IPS-11a (cell line): ENCODE data around the gene MEIS2.
A peak's percentile ranks its signal among the peaks of the same experiment; 100 is the strongest.

Experiments
- H3K4me3 ChIP-seq: one replicate; pipeline ENCODE4 v1.5.1; 2013; ENCODE audit warnings: low read depth, low read length, control low read depth

Gene MEIS2

DNA sequence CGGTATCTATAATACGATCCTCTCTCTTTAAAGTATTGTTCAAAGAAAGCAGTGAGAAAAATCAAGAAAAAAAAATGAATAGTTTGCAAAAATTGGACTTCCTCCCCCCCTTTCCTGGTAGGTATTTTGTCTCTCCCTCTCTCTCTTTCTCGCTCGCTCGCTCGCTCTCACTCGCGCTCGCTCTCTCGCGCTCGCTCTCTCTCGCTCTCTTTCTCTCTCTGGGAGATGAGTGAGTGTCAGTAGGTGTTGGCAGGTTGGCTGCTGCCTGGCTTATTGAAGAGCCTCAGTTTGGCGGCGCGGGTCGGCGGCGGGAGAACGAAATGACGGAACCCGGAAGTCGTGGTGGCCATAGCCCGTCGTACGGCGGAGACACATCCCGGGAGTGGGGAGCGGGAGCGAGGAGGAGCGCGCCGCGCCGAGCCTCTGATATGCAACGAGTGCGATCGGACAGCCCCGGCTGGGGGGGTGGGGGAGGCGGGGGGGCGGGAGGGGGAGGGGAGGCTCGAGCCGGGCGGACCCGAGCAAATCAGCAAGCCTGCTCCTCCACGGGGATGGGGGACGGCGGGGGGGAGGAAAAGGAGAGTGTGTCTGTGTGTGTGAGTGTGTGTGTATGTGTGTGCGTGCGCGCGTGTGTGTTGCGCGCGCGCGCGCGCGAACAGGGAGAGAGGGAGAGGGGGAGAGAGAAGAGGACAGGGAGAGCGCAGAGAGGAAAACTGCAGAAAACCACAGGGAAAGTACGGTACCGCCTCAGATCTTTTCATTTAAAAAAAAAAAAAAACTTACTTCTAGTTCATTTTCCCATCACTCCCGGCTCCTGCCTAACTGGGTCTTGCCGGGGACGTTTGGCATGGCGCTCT lies at the start of gene MEIS2:
TSS of gene MEIS2 (minus strand) at position 441 of the 857 bp plus-strand sequence. CDS start 1,083 bp downstream, outside the sequence.
- H3K4me3 ChIP-seq = peak within 1 kb of the TSS; percentile 58

DNA sequence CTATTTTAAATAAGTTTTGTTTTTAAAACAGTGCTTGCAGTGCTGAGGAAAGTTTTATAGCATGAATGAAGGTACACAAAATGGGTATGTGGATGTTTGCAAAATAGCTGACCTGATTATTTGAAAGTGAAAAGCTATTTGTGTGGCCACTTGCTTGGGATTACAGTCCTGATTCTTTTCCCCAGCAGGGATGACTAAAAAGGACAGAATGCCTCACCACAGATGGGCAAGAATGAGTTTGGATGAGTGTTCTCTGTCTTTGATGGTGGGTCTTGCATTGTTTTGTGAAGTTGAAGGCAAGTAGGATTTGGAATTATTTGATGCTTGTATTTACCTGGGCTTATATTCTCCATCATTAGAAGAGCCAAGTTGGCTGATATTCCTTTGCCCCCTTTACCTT lies 48.8 kb upstream of the MEIS2 start:
- no peak overlapping the region for H3K4me3 ChIP-seq

DNA sequence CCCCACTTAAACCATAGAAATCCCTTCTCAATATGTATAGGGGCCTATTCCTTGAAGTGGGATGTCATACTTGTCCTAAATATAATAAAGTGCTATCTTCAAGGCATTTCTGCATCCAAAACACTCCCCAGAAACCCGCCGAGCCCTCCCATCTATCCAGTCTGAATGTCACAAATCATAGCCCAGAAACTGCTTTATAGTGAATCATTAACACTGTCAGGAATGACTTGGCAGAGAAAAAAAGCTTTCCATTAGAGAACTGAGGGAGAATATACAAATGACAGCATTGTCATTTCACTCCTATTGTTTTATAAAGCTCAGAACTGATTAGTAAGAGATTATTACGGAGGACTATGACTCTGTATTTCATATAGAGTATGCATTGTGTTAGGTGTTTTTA lies 48.4 kb upstream of the MEIS2 start:
- H3K4me3 ChIP-seq = no peak overlapping the region

DNA sequence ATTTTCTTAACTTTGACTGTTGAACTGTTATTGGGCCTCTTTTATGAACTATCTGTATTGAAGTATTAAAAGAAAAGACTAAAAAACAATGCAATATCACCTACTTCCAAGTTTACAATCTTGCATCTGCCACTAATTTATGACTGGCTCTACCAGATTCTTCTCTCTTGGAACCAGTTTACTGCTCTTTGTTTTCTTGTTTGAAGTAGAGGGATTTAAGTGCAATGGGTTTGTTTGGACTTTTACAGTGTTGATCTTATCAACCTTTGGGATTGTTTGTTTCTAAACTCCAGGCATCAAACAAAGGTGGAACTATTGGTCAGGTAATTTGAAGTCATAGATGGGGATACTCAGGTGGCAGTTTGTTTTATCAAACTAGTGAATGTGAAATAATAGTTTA lies 43.0 kb upstream of the MEIS2 start:
- no peak overlapping the region for H3K4me3 ChIP-seq

DNA sequence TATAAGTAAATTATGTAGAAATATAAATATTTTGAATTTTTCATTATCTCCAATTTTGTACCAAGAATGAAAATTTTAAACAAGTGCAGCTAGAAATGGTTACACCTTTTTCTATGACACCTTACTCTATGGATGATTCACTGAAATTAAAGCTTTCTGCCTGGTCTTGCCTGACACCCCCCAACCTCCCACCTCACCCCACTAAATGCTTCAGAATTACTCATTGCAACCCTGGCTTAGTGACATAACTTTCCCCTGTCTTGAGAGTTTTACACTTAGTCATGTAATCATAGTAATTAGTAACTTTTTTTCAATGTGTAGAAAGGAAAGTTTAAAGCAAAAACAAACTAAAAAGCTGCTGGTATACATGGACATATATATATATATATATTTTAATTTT lies 42.0 kb upstream of the MEIS2 start:
- no peak overlapping the region for H3K4me3 ChIP-seq

DNA sequence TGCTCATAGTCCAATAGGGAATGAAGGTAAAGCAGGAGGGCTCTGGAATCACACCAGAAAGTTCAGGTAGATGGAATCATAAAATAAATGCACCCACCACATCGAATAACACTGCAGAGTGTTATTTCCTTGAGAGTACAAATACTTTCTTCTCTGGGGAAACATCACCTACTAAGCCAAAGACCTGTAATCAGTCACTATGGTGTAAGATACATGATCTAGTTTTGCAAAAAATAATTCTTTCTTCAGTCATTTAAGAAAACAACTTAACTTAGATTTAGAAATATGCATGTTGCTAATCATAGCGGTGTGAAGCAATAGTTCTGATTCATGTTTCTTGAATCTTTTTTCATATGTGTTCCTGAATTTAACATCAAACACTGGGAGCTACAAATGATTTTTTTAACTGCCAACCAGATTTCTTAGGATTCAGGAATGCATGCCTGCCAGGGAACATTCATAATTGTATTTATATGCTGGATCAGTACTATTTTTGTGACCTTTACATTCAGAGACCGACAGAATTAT lies 40.2 kb upstream of the MEIS2 start:
- no peak overlapping the region for H3K4me3 ChIP-seq

DNA sequence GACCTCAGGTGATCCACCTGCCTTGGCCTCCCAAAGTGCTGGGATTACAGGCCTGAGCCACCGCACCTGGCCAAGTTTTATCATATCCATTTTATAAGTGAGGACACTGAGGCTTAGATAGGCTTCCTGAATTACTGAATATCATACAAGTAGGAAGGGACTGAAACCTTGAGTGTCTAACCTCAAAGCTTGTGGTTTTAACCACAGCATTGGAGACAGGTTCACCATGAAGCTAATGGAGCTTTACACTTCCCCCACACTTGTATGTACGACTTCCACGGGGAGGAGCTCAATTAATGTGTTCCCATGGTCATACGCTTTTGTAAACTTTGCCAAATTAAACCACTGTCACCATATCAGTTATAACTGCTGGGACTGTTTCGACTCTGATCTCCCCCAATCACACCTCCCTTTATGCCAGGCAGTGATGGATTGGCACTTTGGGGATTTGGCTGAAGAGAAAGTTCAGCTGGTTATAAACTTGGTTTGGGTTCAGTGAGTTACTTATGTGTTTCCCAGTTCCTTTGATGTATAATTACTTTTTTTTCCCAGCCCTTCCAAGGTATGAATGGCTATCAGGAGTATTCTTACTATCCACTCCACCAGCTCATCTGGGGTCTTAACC lies 38.4 kb upstream of the MEIS2 start:
- H3K4me3 ChIP-seq = no peak overlapping the region

DNA sequence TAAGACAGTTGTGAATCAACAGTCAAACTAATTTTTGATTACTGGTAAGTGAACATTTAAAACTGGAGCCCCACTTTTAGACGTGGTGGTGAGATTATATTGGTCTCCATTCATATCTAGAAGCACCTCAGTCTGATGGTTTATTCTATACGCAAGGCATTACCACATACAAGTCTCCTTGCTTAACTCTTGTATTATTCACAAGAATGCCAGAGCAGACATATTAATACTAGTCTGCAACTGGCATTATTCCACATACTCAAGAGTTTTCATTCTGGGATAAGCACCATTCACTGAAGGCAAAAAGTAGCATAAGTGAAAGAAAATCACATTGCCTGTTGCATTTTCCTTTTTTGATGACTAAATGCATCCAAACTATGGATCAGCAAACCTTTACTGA lies 36.9 kb upstream of the MEIS2 start:
- no peak overlapping the region for H3K4me3 ChIP-seq

DNA sequence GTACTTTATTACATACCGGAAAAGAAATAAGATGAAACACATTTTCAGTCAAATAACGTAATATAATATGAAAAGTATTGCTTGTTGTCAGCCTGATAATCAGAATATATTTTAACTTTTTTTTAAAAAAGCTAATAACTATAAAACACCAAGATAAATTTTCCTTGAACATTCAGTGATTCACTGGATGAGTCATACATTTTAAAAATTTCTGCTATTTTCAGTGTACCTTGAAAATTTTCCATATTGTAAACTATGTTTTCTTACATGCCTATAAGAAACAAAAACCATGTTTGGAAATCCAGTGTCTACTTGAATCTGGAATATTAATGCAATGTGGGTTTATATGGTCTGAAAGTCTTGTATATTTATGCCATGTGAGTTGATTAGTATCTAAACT lies 36.3 kb upstream of the MEIS2 start:
- no peak overlapping the region for H3K4me3 ChIP-seq

DNA sequence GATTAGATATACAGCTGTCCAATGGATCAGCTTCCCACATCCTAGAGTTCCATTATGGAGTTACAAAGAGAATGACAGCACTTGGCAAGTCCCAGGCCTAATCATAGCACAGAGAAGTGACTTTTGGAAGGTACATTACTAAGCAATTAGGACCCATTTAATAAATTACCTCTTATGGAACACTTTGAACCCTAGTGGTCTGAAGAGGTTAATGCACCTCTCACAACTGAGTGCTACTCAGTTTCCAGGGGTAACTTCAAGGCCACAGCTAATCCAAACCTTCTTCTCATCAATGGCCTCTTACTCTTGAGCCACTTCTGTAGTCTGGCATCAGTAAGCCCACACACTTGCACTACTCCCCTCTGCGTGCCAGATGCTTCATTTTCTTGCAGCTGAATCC lies 34.9 kb upstream of the MEIS2 start:
- no peak overlapping the region for H3K4me3 ChIP-seq

DNA sequence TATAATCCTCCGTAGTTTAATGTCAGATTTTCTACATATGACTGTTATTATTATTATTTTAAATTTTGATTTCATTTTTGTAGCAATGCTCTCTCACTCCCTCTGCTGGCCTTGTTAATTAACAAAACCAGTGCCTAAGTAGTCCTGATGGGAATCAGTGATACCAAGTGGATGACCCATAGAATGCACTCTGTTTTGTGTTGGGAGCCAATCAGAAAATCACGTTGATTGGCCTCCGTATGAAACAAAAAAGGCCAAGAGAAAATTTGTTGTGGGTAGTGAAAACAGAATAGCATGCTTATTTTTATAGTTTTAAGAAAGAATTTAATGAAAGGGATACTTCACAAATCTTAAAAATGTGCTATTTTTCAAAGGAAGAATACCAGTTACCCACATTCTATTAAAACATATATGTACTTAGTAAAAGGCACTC lies 34.4 kb upstream of the MEIS2 start:
- H3K4me3 ChIP-seq = no peak overlapping the region

DNA sequence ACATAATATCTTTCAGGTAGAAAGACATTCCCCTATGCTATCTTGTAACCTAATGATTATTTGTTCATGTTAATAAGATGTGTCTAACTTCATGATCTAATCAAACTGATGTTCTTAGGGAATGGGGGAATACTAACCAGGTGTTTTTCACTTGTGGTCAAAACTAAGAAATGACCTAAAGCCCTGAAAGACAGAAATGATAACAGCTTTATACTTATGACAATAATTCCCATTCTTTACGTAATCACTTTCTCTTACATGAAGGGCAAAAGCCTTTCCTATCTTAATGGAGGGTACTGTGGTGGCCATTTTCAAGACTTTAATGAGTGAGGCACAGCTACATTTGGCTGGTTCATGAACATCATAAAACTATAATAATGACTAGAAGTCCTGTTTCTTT lies 33.9 kb upstream of the MEIS2 start:
- H3K4me3 ChIP-seq = no peak overlapping the region

DNA sequence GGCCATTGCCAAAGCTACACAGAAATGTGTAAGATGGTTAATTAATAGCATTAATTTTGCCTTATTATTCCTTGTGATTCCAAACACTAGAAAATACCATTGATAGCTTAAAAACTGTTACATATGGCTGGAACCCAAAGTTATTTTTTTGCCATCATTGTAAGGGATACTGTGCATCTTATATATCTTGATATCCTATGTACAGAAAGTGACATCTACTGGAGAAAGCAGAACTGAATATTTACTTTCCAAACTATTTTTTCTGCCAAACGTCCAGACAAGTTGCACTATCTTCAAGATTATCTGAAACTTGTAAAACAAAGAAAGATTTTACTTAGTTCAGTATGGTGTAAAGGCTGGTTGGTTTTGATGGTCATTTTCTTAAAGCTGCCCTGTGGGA lies 33.3 kb upstream of the MEIS2 start:
- H3K4me3 ChIP-seq = no peak overlapping the region

DNA sequence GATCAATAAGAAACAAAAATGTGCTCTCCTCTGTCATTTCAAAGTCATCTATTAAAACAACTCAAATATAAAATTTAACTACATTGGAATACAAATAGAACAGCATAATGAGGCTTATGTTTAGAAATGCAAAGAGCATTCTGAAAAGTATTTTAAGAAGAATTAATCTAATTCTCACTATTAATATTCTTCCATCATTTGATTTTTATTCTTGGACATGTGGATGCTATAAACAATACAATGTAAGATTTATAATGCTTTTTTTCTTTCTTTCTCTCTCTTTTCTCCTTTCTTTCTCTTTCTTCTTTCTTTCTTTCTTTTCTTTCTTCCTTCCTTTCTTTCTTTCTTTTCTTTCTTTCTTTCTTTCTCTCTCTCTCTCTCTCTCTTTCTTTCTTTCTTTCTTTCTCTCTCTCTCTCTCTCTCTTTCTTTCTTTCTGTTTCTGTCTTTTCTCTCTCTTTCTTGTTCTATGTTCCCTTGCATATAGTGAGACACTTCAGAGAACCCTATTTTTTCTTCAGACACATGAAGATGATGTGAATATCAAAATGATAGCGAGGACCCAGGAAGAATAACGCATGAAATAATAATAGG lies 32.6 kb upstream of the MEIS2 start:
- H3K4me3 ChIP-seq = no peak overlapping the region

DNA sequence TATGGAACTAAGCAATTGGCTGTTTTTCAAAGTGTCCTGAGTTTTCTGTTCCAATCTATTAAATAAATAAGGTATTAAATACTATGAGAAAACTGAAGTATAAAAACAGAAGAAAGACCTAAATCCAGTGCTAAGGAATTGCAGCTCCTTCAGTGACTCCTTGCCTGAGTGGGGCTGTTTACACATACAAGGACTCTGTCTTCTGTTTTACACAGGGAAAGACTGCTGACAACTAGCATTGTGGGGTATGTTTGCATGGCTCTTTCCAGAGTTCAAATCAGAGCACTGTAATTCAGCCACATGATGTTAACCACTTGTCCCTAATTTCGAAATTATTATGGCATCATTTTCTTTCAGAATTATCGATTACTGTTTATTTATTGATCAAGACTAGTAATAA lies 31.3 kb upstream of the MEIS2 start:
- no peak overlapping the region for H3K4me3 ChIP-seq

DNA sequence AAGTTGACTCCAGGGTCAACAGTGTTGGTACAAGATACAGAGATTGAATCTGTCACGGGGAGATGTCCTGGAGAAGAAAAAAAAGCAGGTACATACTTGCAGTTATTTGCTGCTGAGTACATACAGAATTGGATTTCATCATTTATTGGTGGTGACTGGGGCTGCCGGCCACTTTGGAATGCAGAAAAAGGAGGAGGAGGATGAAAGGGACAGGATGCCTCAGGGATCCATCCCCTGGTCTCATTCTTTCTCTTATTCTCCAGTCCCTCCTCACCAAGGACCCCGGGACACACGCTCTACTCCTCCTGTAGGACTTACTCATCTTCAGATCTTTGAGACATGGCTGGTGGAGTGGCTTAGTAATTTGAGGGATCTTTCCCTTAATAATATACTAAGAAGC lies 30.0 kb upstream of the MEIS2 start:
- no peak overlapping the region for H3K4me3 ChIP-seq

DNA sequence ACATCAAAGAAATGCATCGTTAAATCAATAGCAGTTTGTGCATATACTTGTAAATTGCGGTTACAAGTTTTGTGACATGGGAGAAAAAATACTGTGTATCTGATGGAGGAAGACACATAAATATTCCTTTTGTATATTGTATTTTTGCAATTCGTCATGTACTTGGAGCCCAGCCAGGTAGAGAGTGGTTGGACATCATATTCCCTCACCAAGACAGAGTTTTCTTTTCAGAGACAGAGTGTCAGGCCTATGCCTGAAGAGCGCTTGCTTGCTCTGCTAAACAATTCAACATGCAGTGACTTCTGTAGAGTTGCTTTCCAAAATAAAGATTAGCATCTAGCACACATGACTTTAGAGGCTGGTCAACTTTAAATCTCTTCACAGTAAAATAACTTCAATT lies 24.8 kb upstream of the MEIS2 start:
- no peak overlapping the region for H3K4me3 ChIP-seq

DNA sequence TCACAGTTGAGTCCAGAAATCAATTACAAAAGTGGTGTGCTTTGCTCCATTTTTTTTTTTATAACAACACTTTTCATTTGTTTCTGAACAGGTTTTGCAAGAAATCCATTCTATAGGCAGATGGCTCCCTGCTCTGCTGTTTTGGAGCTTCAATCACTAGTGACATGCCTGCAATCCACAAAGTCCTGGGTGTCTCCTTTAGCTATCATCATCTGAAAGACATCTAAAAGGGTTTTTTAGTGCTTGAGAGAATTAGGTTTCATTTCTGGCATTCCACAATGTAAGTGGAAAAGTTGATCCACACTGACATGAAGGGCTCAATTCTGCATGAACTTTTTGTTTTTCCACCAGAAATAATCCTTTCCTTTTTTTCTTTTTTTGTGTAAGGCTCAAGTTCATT lies 24.0 kb upstream of the MEIS2 start:
- no peak overlapping the region for H3K4me3 ChIP-seq

DNA sequence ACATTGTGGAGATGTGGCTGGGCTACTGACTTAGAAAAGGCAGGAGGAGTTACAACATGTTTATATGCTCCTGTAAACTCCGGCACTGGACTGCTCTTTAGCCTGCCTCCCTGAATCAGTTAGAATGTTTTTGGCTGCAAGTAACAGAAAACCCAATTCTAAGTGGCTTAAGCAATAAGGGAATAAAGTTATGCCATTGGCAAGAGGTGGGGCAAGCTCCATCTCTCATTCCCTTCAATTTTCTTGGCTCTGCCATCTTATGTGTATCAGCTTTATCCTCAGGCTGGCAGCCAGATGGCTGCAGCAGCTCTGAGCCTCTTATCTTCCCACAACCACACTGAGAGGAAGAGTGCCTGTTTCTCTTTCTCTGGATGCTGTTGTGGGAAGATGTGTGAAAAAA lies 22.4 kb upstream of the MEIS2 start:
- no peak overlapping the region for H3K4me3 ChIP-seq

DNA sequence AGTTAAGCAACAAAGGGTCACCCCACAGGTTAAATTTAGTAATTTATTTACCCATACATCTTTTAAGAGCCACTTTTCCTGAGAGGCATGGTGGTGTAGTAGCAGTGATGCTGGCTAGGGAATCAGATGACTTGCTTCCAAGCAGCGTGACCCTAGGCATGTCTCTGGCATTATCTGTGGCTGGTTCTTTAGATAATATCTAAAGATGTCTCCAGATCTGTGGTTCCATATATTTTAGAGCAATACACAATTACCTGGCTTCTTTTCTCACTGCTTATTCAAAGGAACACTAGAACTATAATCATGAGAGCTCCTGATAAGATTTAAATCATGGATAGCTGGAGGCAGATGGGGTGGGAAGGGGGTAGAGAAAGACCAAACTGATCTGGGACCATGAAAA lies 21.1 kb upstream of the MEIS2 start:
- no peak overlapping the region for H3K4me3 ChIP-seq

DNA sequence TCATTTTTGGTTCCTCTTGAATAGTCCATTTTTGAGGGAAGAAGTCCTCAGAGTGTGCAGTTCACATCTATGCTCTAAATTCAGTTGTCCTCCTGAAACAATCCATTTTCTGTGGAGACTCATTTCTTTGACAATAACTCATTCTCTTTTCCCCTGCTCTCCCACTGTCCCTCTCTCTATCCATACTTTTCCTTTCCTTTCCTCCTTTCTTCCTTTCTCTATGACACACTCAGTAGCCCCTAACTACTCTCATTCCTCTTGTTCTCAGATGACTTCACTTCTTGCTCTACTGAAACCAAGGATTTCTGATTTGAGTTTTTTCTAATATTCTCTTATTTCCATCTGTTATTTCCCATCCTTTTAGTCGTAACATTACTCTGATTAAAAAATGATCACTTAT lies 16.7 kb upstream of the MEIS2 start:
- H3K4me3 ChIP-seq = no peak overlapping the region

DNA sequence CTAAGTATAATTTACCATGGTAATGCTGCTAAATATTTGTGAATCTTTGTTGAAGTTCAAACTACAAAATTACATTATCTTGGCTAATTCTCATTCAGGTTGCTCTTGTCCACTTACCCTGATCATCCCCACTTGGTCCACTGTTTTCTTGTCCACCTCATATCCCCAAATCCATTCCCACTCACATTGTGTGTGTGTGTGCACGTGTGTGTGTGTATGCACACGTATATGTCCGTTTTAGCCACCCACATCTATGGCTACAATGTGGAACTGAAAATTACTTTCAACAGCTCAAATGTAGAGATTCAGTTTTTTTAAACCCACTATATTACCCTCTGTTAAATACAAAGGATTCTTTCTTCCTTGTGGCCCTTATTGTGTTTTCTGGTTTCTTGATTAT lies 15.2 kb upstream of the MEIS2 start:
- no peak overlapping the region for H3K4me3 ChIP-seq
